ENCODE results near the gene R3HDM1.
"Not testable (repeated sequence)": the region's sequence is repeated elsewhere in the genome, so short reads cannot be mapped to it uniquely, and the experiment has no call there.

R3HDM1 gene

DNA sequence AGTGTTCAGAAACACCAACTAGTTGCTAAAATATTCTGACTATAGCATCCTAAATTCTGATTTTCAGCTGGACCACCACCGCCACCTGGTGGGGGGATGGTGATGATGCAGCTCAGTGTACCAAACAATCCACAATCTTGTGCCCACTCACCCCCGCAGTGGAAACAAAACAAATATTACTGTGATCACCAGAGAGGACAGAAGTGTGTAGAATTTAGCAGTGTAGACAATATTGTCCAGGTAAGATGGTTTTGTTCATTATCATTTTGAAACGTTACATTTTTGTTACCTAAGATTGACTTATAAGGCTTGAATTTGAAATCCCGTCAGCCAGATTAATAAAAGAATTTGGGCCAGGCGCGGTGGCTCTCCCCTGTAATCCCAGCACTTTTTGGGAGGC, 178.7 kb downstream of the R3HDM1 start:
- DNase-seq (ENCODE audit: low read depth): peak; percentile 69

DNA sequence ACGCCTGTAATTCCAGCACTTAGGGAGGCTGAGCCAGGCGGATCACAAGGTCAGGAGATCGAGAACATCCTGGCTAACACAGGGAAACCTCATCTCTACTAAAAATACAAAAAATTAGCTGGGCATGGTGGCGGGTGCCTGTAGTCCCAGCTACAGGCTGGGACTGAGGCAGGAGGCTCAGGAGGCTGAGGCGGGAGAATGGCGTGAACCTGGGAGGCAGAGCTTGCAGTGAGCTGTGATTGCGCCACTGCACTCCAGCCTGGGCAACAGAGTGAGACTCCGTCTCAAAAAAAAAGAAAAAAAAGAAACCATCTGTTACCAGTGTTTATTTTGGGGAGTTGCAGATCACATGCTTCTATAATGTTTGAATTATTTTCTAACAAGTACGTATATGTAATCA, 183.8 kb downstream of the R3HDM1 start:
- DNase-seq (ENCODE audit: low read depth): not testable (repeated sequence)

DNA sequence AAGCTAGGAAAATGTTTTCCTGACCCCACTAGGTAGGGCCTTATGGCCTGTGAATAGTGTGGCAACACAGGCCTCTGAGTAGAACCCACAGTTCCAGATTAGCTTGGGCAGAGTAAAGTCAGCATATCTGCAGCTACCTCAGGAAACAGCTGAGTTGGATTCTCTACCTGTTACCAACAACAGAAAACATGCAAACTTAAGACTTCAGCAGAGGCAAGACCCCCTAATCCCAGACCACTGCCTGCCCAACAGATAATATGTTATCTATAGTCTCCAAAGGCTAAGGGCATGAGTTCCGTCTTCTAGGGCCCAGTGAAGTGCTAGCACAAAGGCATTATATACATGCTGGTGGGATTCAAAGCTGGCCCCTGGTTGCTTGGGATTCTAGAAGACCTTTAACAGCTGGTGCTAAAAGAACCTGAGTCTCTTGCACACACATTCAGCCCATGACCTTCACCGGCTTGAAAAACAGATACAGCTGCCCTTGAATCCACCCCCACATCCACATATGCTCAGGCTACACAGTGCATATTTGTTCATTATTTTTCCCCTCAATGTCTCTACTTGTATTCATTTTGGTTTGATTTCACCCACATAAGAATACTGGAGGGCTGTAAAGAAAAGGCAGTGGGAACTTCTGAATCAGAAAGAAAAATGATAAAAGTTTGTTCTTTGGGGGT, 196.9 kb downstream of the R3HDM1 start:
- DNase-seq (ENCODE audit: low read depth): no peak

DNA sequence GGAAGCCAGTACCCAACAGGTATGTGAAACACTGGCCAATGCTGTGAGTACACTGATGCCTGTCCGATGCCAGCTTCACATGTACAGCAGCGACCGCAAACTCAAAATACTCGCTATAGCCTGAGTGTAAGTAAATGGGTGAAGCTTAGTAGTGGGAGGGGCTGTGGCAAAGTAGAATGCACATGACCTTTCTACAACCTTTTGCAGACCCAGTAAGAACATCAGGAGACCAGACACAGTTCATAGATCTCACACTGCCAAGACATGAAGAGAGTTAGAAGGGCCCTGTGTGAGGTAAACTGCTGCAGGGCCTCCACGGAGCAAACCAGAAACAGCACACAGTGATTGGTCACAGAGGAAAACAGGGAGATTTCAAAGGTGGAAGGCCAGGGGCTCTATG, 201.3 kb downstream of the R3HDM1 start:
- no peak for DNase-seq (ENCODE audit: low read depth)

DNA sequence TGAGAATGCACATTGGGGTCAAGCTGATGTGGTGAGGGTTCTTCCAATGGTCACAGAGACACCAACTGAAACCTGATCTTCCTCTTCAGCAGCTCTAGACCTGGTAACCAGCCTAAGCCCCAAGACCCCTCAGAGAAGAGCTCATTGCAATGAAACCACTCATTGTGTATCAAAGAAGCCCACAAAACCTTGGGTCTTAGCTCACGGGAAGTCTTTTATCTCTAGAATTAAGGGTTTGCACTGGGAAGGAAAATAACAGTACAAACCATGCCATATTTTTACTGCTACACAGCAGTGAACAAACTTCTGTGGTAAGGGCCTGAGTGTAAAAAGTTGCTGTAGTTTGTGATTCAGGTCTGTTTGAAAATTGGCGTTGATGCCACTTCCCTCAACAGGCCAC, 201.8 kb downstream of the R3HDM1 start:
- DNase-seq (ENCODE audit: low read depth): no peak

DNA sequence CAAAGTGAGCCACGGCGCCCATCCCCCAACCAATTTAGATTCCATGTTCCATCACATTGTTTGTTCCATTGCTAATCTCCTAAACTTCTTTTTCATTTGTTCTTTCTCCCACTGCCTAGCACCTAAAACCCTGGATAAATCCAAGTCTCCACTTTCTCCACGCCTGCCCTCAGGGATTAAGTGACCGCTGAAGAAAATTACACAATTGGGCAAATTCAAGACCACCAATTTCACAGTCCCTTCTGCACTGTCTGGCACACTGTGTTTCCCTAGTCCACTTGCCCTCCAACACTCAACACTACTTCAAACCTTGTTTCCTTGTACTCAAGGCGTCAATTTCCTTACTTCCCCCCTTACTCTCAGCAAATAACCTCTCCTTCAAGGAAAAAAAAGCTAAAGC, 205.3 kb downstream of the R3HDM1 start:
- DNase-seq (ENCODE audit: low read depth): no peak

DNA sequence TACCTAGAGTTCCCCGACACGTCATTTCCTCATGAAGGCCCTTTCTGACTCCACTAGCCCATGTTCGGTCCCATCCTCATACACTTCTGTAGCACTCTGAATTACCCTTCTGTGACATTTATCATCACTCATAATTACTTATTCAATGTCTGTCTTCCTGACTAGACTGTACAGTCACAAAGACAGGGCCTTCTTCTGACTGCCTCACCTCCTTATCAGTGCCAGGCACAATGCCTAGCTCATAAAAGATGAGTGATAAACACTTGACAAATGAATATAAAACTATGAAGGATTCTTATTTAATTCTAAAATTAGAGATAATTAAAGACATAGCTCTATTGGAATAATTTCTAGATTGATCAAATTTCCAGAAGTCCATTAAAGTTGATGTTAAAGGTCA, 208.9 kb downstream of the R3HDM1 start:
- DNase-seq (ENCODE audit: low read depth): no peak

DNA sequence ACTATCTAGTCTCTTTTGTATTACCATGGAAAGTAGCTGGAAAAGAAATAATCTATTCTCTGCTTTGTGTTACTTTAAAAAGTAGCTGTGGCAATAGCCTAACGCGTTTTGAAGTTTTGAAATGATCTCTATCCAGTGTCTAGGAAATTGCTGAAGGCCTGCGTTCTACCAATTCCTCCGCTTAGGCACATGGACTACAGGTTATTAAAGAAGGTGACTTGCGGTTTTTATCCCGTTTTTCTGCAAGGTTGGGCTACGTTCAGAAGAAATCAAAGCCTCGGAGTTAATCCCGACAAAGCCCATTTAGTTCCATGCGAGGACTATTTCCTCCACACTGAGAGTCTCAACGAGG, 209.7 kb downstream of the R3HDM1 start:
- no peak for DNase-seq (ENCODE audit: low read depth)

DNA sequence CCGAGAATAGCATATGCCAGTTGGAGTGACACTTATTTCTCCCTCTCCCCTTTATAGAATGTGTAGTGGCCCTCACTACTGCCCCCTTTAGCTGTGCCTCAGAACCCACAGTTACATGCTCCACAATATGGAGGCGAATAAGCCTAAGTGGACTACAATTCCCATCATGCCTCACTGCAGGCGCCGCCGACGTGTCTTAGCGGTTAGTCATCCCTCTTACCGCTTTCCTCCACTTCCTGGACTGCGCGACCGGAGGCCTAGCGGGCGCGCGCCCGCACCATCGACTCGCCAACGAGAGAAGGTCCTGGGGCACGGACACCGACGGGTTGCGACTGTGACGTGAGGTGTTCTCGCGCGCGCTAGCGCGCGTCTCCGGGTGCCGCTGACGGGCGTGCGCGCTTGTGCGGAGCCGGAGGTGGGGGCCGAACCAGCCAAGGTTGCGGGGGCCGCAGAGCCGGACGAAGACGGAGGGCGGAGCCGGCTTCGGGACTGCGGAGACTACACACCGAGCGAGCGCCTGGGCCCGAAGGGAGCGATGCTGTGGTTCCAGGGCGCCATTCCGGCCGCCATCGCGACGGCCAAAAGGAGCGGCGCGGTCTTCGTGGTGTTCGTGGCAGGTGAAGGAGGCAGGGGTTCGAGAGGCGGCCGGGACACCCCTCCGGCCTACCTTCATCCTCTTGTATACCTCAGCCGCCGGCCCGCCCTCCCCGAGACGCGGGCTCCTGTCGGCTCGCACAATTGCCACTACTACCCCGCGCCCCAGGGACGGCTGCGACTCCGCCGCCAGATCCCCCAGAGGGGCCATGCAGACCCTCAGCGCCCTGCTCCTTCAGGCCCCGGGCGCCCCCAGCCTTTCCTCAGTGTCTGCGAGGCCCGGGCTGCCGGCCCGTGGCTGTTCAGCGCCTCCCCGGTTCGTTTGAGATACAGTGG, 210.4 kb downstream of the R3HDM1 start, which contains the start of gene UBXN4:
TSS of gene UBXN4 (plus strand) at position 461 of the 930 bp plus-strand sequence. CDS start at position 536, 75 bp downstream.
- DNase-seq (ENCODE audit: low read depth): peak; percentile 92

DNA sequence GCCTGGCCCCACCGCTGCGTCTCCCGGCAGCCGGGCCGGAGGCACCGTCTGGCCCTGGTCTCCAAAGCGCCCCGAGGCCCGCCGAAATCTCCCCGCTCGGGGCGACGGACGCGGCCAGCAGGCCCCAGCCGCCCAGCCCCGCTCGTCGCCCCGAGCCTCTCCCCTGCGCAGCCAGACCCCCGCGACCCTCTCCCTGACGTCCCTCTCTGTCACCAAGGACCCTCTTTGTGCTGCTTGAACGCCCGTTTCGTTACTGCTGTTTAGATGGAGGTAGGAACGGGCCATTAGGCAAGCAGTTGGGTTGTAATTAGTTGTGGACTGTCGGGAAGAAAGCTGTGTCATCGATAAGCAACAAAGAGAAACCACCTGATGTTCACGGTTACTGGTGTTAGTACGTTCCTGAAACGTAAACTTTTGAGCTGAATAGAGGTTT, 211.1 kb downstream of the R3HDM1 start:
- no peak for DNase-seq (ENCODE audit: low read depth)

DNA sequence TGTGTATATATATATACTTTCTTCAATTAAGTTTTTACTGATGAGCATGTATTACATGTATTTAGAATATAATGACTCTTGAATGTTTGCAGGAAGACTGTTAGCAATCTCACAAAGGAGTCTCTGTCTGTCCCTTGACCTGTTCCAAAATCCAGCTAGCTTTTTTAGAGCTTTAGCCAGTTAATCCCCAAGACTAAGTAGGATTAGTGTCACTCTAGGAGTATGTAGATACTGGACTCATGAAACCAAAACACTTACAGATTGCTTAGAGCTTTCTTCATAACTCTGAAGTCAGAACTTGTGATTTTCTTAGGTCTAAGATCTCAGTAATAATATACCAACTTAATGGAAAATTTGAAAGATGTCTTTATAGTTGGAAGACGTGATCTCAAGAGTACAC, 212.6 kb downstream of the R3HDM1 start:
- DNase-seq (ENCODE audit: low read depth): no peak

DNA sequence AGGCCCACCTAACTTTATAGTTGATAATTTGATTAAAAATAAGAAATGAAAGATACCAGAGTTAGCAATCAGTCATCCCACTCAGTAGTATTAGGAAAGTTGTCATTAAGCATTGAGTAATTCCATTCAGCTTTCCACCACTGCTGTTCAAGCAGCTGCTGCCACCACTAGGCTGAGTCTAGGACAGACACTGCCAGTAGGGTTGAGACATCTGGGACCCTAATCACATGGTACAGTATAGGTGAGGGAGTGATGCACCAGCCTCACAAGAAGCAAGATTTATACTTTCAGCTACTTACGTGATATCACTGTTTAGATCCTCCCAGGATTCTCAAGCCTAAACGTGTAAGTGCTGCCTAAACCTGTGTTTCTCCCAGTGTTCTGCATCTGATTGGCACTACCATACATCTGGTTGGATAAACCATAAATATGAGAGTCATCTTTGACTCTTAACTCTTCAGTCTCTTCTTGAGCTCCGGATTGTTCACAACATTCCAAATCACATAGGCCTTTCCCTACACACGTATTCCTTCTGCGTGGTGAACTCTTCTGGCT, 213.6 kb downstream of the R3HDM1 start:
- no peak for DNase-seq (ENCODE audit: low read depth)

DNA sequence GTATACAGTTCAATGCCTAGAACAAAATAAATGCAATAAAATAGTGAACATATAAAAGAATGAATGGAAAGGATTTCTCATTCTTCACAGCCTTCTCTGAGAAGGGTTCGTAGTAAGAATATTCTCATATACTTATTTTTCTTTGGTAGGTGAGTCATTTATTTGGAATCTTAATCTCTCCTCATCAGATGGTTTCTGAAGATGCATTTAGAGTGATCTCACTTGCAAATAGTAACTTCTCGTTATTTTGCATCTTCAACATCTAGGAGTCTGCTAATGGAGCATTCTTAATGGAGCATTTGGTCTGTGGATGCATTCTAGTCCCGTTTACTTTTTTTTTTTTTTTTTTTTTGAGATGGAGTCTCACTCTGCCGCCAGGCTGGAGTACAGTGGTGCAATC, 214.3 kb downstream of the R3HDM1 start:
- no peak for DNase-seq (ENCODE audit: low read depth)

DNA sequence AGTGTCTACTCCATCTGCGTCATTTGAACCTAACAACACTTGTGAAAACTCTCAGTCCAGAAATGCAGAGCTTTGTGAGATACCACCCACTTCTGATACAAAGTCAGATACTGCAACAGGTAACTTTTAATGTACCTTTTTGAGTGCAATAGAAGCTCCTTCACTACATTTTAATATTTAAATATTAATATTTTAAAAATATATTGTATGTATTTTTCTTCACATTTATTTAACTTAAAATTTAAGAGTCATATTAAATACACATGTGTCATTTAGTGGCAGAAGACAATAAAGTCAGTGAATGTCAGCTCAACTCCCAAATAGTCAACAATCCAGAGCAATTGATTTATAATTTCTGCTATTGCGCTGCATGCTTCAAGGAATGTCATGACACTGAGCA, 224.3 kb downstream of the R3HDM1 start:
- DNase-seq (ENCODE audit: low read depth): no peak

DNA sequence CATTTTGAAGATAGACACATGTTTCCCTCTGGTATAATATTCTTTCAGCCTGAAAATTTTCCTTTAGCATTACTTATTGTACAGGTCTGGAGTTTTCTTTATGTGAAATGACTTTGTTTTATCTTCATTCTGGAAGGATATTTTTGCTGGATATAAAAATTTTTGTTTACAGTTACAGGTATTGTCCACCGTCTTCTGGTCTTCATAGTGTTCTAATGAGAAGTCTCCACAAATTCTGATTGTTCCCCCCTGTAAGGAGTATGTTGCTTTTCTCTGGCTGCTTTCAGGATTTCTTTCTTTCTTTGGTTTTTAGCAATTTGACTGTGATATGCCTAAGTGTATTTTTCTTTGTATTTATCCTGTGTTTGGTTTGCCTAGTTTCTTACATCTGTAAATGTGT, 225.4 kb downstream of the R3HDM1 start:
- DNase-seq (ENCODE audit: low read depth): no peak

DNA sequence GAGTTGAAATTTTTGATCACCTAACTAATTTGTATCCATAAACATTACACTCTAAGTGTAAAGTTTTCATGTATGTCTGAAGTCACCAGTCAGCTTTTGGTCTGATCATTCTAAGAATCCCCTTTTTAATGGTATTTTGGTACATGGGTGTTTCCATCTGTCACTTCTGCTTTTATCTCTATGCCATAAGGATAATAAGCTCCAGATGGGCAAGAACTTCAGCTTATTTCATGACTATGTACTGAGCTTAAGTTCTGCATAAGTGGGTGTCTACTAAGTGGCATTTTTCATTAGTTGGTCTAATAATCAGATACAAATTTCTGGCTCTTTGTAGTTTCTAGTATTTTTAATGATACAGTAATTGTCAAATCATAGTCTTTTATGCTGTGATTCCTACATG, 230.7 kb downstream of the R3HDM1 start:
- DNase-seq (ENCODE audit: low read depth): no peak

DNA sequence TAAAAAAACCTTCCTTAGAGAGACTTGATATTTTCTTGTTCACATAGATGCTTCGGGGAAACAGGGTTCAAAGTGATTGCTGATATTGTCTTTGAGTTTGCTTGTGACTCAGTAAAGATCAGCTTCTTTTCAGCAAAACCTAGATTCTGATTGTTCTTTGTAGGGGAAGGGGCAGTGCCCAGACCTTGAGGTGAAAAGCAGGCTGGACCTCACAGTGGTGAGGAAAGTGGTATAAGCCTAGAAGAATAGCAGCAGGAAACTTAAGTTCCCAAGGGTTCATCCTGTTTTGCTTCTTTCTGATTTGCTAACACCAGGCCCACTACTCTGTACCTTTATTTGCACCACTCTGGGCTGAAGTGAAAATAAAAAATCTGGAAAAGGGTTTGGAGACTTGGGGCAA, 231.2 kb downstream of the R3HDM1 start:
- no peak for DNase-seq (ENCODE audit: low read depth)

DNA sequence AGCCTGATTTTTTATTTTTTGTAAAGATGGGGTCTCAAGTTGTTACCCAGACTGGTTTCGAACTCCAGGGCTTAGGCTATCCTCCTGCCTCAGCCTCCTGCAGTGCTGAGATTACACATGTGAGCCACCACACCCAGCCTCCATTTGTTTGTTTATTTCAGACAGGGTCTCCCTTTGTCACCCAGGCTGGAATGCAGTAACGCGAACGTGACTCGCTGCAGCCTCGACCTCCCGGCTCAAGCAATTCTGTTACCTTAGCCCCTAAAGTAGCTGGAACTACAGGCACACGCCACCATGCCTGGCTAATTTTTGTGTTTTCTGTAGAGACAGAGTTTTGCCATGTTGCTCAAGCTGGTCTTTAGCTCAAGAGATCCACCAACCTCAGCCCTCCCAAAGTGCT, 237.6 kb downstream of the R3HDM1 start:
- DNase-seq (ENCODE audit: low read depth): no peak

DNA sequence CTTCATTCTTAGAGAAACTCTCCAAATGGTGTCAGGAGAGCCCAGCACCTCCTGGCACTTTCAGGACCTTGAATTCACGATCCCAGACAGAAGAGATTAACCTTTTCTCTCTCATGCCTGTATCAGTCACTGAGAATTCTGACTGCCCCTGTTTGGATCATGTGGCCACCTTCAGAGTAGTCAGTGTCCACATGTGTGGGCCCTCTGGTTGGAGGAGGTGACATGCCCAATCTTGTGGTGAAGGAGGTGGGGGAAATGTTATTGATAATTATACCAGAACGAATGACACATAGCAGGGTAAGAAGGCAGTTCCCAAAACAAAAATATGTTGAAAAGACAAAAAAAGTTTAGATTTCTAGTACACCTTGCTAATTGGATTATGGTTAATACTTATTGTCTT, 242.0 kb downstream of the R3HDM1 start:
- no peak for DNase-seq (ENCODE audit: low read depth)

DNA sequence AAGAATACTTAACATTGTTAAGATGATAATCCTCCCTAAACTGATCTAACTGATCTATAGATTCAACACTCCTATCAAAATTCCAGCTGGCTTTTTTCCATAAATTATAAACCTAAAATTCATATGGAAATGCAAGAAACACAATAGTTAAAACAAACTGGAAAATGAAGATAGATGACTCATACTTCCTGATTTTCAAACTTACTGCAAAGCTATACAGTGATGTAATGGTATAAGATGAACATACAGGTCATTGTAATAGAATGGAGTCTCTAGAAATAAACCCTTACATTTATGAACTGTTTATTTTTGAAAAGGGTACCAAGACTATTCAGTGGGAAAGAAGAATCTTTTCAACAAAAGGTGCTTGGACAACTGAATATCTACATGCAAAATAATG, 242.6 kb downstream of the R3HDM1 start:
- DNase-seq (ENCODE audit: low read depth): no peak
